Smooth muscle cell of the pulmonary artery (primary cell): Measurements from ENCODE around the gene LRRC47. TPM values are rescaled to one million over a fixed set of nuclear protein-coding genes. Genes with fewer than 3 reads are reported as not detected.

Source experiments
- total RNA-seq: library from RNA; depleted of rRNA; stranded (reverse); fragments of >200 nt; gene quantifications from 2 replicates; pipeline ENCODE4 v1.2.3, GENCODE V29; 2014

The LRRC47 gene
- total RNA-seq = 26.8 and 33.9 TPM in 2 replicates

GRCh38 chr1:3796215-3797061 is at the start of gene LRRC47:
LRRC47 (minus strand) TSS chr1:3796498; CDS start chr1:3796476, 22 bp downstream.

DNA sequence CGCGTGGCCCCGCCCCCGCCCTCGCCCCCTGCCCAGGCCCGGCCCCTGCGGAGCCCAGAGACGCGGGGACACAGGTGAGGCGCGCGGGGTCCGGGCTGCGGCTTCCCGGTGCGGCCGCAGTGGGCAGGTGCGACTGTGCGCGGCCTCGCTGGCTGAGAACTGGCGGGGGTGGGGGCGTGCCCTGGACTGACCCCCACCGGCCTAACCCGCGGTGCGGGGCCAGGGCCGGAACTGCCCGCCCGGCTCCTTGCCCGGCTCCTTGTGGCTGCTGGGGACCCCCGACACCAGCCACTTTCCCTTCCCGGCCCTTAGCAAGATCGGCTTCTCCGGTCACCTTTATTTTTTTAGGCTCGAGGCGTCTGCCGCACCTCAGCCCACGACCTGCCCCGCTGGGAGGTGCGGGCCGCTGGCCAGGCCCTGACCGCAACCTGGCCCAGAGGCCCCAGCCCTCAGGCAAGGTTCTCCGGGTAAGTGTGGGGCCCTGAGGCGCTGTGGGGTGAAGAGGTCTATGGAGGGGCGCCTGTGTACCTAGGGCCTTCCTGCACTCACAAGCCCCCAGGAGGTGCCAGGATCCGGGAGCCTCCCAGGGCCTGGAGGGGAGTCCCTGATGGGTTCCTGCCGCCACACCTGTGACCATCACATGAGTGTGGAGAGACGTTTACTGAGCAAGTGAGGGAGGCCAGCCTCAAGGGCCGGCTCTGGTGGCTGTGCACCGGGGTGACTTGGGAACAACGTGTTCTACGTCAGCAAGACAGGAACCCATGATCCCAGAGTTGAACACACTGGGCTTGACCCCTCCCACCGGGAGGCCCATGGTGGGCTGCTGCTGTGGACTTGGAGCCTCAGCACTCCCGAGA is 23.4 kb downstream of the LRRC47 start, which contains the start of gene SMIM1:
Gene SMIM1, plus strand, starts transcription at position 35 of the 857 bp plus-strand sequence. CDS start 2,625 bp downstream, outside the sequence.

DNA sequence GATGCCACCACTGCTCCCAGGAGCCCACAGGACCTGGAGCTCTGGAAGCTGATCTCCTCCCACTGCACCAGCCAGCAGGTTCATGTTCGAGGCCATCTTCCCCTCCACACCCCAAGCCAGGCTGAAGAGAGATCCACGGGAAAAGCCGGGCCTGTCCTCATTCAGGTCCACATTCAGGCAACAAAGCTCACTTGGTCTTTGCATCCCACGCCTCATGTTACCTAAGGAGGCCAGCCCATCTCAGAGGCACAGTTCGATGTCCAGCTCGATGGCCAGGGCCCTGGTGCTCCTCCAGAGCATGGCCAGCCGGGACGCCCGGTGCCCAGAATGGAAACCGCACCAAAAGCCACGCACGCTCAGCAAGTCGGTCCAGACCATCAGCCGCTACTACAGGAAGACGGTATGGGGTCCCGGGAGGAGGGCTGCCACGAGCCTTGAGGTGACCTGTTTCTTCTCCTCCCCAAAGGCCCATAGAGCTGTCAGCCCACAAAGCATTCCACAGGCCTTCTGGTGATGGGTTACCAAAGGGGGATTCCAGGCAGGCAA is 43.8 kb downstream of the LRRC47 start, which contains the start of gene CCDC27:
Gene CCDC27, plus strand, starts transcription at position 51 of the 546 bp plus-strand sequence. Its CDS starts 32 bp downstream, at position 83.

Other genes starting within 250 kb of the LRRC47 start
- 87.9 and 91.8 TPM in 2 replicates for gene MEGF6, start 185.0 kb downstream of the LRRC47 start, total RNA-seq
- gene TPRG1L, start 171.5 kb downstream of the LRRC47 start, total RNA-seq = 34.6 and 36.2 TPM in 2 replicates
- gene WRAP73, start 146.4 kb downstream of the LRRC47 start, total RNA-seq = 14.1 and 21.5 TPM in 2 replicates
- gene TP73, start 144.0 kb downstream of the LRRC47 start, total RNA-seq = 0.07 TPM in 1 of 2 replicates, not detected in the other
- gene CCDC27, start 44.0 kb downstream of the LRRC47 start, total RNA-seq = not detected in 2 replicates
- gene SMIM1, start 23.7 kb downstream of the LRRC47 start, total RNA-seq = 0.78 and 1.3 TPM in 2 replicates
- 42.4 and 44.6 TPM in 2 replicates for gene CEP104, start 60.7 kb upstream of the LRRC47 start, total RNA-seq
- 6.3 and 7.5 TPM in 2 replicates for gene DFFB, start 61.0 kb upstream of the LRRC47 start, total RNA-seq
- 23.9 and 25.4 TPM in 2 replicates for gene C1orf174, start 103.8 kb upstream of the LRRC47 start, total RNA-seq